ENCODE data around the gene FOXJ1.

DNA sequence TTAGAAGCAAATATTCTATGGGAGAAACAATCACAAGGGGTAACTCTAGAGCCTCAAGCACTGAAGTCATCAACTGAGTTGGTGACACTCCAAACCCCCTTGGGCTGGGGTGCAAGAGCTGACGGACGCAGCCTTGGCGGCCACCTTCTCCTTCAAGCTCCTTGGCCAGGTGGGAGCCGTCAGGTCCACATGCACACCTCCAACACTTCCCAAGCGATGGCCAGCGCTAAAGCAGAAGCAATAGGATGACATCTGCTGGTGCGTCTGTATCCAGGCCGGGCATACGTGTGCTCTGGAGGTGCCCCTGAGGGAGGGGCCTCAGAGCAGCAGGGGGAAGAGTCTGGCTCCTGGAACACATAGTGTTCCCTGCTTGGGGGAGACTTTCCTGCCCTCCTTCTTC, 12.2 kb upstream of the FOXJ1 start:
- TF ChIP-seq, protein P1, sequence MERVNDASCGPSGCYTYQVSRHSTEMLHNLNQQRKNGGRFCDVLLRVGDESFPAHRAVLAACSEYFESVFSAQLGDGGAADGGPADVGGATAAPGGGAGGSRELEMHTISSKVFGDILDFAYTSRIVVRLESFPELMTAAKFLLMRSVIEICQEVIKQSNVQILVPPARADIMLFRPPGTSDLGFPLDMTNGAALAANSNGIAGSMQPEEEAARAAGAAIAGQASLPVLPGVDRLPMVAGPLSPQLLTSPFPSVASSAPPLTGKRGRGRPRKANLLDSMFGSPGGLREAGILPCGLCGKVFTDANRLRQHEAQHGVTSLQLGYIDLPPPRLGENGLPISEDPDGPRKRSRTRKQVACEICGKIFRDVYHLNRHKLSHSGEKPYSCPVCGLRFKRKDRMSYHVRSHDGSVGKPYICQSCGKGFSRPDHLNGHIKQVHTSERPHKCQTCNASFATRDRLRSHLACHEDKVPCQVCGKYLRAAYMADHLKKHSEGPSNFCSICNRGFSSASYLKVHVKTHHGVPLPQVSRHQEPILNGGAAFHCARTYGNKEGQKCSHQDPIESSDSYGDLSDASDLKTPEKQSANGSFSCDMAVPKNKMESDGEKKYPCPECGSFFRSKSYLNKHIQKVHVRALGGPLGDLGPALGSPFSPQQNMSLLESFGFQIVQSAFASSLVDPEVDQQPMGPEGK (CRISPR knock-in tag; IDR thresholded peaks at IDR 0.05; ENCODE audit: borderline replicate concordance), result no peak
- TF ChIP-seq, protein P2, sequence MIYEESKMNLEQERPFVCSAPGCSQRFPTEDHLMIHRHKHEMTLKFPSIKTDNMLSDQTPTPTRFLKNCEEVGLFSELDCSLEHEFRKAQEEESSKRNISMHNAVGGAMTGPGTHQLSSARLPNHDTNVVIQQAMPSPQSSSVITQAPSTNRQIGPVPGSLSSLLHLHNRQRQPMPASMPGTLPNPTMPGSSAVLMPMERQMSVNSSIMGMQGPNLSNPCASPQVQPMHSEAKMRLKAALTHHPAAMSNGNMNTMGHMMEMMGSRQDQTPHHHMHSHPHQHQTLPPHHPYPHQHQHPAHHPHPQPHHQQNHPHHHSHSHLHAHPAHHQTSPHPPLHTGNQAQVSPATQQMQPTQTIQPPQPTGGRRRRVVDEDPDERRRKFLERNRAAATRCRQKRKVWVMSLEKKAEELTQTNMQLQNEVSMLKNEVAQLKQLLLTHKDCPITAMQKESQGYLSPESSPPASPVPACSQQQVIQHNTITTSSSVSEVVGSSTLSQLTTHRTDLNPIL (CRISPR knock-in tag; IDR thresholded peaks at IDR 0.05; ENCODE audit: low read depth), result no peak
- TF ChIP-seq BACH2 (CRISPR knock-in tag; IDR thresholded peaks at IDR 0.05; ENCODE audit: borderline replicate concordance) (no peak), ARNTL (CRISPR knock-in tag; IDR thresholded peaks at IDR 0.05; ENCODE audit: borderline replicate concordance, low read depth) (no peak), ZFP30 (CRISPR knock-in tag; IDR thresholded peaks at IDR 0.05) (no peak)
- TF ChIP-seq, protein P3, sequence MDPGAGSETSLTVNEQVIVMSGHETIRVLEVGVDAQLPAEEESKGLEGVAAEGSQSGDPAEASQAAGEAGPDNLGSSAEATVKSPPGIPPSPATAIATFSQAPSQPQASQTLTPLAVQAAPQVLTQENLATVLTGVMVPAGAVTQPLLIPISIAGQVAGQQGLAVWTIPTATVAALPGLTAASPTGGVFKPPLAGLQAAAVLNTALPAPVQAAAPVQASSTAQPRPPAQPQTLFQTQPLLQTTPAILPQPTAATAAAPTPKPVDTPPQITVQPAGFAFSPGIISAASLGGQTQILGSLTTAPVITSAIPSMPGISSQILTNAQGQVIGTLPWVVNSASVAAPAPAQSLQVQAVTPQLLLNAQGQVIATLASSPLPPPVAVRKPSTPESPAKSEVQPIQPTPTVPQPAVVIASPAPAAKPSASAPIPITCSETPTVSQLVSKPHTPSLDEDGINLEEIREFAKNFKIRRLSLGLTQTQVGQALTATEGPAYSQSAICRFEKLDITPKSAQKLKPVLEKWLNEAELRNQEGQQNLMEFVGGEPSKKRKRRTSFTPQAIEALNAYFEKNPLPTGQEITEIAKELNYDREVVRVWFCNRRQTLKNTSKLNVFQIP (CRISPR knock-in tag; IDR thresholded peaks at IDR 0.05; ENCODE audit: borderline replicate concordance, low read depth), result no peak

Data from SK-N-SH treated with all-trans-retinoic acid at 6 μM for 48 hours (cell line).